Endodermal cell (in vitro differentiated cells): ENCODE results near the gene HPN. TPM values are rescaled to one million over a fixed set of nuclear protein-coding genes. Genes with fewer than 3 reads are reported as not detected.

Experiments used
- DNase-seq: peaks from one replicate; pipeline ENCODE4 v3.0.0-alpha.2; 2017
- H3K27ac ChIP-seq: 2 replicates; pipeline ENCODE4 v1.5.1; 2013; ENCODE audit warnings: mild to moderate bottlenecking, low read depth, low read length, moderate library complexity
- H3K27me3 ChIP-seq: 2 replicates; pipeline ENCODE4 v1.6.1; 2013; ENCODE audit warnings: mild to moderate bottlenecking, low read length, moderate library complexity; ENCODE audit not compliant: insufficient read depth, control insufficient read depth, poor library complexity, severe bottlenecking
- H3K36me3 ChIP-seq: 2 replicates; pipeline ENCODE4 v1.7.0; 2013; ENCODE audit warnings: mild to moderate bottlenecking, low read length, moderate library complexity; ENCODE audit not compliant: control insufficient read depth, insufficient read depth
- H3K4me1 ChIP-seq: one replicate; pipeline ENCODE4 v1.7.0; 2013; ENCODE audit warnings: low read length; ENCODE audit not compliant: control insufficient read depth, insufficient read depth
- H3K4me3 ChIP-seq: 2 replicates; pipeline ENCODE4 v1.5.1; 2013; ENCODE audit warnings: mild to moderate bottlenecking, low read length, moderate library complexity
- H3K9ac ChIP-seq: 2 replicates; pipeline ENCODE4 v1.6.1; 2013; ENCODE audit warnings: mild to moderate bottlenecking, low read length, moderate library complexity; ENCODE audit not compliant: poor library complexity, severe bottlenecking; ENCODE audit errors: extremely low read depth
- H3K9me3 ChIP-seq: 2 replicates; pipeline ENCODE4 v1.6.1; 2013; ENCODE audit warnings: mild to moderate bottlenecking, low read length, moderate library complexity; ENCODE audit not compliant: control insufficient read depth
- H3K27ac Mint-ChIP-seq: 2 replicates; pipeline ENCODE4 v1.8.0; 2020; ENCODE audit warnings: mixed read lengths
- H3K27me3 Mint-ChIP-seq: 2 replicates; pipeline ENCODE4 v1.8.0; 2021; ENCODE audit warnings: mild to moderate bottlenecking, mixed read lengths; ENCODE audit not compliant: insufficient read depth
- H3K36me3 Mint-ChIP-seq: 2 replicates; pipeline ENCODE4 v1.8.0; 2020; ENCODE audit warnings: low read depth, mixed read lengths
- H3K4me1 Mint-ChIP-seq: 2 replicates; pipeline ENCODE4 v1.8.0; 2020; ENCODE audit warnings: mixed read lengths
- H3K4me3 Mint-ChIP-seq: 2 replicates; pipeline ENCODE4 v1.8.0; 2020; ENCODE audit warnings: mild to moderate bottlenecking, moderate library complexity, mixed read lengths
- H3K9me3 Mint-ChIP-seq: 2 replicates; pipeline ENCODE4 v1.8.0; 2020; ENCODE audit warnings: mild to moderate bottlenecking, mixed read lengths
- WGBS, 2 experiments: methylation state at CpG; one replicate each; pipeline versions ENCODE4 v1.1.5 to v1.1.7; 2013; ENCODE audit warnings: missing lambda C conversion rate in 2 of 2, mixed read lengths in 1 of 2; ENCODE audit not compliant: insufficient coverage in 1 of 2, insufficient read length in 1 of 2; 5-methylcytosine and 5-hydroxymethylcytosine counted together
- total RNA-seq, 2 donors: library from RNA; stranded (reverse); fragmentation: NEBNext Ultra II Directional in 1 of 2; extraction: Animal tissue kit (Norgen Biotek cat#: 25700) in 1 of 2; gene quantifications; 2 replicates in 1 of 2; 3 replicates in 1 of 2; pipeline ENCODE4 v1.2.1, GENCODE V29; 2021
- TF ChIP-seq, protein P1 (sequence below): fragments of 200-600 bp; sonication (generic); conservative IDR thresholded peaks from 2 replicates; pipeline ENCODE4 v1.5.0; 2021; ENCODE audit warnings: antibody characterized with exemption, mild to moderate bottlenecking

HPN gene
- total RNA-seq, 2 donors from 2014 or later: 29.0 to 49.6 TPM

DNA sequence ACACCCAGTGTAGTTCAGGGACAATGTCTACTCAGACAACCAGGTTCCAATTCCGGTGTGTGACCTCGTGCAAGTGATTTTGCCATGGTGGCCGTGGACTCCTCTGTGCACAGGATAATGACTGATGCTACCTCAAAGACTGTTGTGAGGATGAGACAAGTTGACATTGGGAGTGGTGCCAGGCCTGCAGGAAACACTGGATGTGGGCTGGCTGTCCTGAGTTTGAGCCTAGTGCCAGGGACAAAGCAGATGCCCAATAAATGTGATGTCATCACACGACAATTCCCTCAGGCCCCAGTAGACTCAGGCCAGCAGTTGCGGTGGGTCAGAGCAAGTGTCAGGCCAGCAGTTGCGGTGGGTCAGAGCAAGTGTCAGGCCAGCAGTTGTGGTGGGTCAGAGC, 17.4 kb upstream of the HPN start:
- H3K9me3 Mint-ChIP-seq: no peaks in the 10 kb centered on the region
- peaks cover 76% of the 10 kb centered on the region for H3K36me3 Mint-ChIP-seq
- DNase-seq: no peak
- no peaks in the 10 kb centered on the region for H3K9me3 ChIP-seq
- WGBS, 2 experiments: 95 to 98% methylated on average over 5 to 6 of the region's 6 CpGs
- no peak overlapping the region for H3K27ac ChIP-seq
- no peaks in the 10 kb centered on the region for H3K27me3 ChIP-seq
- no peak overlapping the region for H3K9ac ChIP-seq
- H3K27me3 Mint-ChIP-seq: no peaks in the 10 kb centered on the region
- no peak overlapping the region for H3K4me3 ChIP-seq
- H3K4me1 Mint-ChIP-seq: no peaks in the 10 kb centered on the region
- no peaks in the 10 kb centered on the region for H3K4me1 ChIP-seq
- peaks cover 77% of the 10 kb centered on the region for H3K36me3 ChIP-seq
- TF ChIP-seq, protein P1, sequence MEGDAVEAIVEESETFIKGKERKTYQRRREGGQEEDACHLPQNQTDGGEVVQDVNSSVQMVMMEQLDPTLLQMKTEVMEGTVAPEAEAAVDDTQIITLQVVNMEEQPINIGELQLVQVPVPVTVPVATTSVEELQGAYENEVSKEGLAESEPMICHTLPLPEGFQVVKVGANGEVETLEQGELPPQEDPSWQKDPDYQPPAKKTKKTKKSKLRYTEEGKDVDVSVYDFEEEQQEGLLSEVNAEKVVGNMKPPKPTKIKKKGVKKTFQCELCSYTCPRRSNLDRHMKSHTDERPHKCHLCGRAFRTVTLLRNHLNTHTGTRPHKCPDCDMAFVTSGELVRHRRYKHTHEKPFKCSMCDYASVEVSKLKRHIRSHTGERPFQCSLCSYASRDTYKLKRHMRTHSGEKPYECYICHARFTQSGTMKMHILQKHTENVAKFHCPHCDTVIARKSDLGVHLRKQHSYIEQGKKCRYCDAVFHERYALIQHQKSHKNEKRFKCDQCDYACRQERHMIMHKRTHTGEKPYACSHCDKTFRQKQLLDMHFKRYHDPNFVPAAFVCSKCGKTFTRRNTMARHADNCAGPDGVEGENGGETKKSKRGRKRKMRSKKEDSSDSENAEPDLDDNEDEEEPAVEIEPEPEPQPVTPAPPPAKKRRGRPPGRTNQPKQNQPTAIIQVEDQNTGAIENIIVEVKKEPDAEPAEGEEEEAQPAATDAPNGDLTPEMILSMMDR: no peak
- peak overlapping the region; percentile 55 for H3K27ac Mint-ChIP-seq
- H3K4me3 Mint-ChIP-seq: no peak overlapping the region

DNA sequence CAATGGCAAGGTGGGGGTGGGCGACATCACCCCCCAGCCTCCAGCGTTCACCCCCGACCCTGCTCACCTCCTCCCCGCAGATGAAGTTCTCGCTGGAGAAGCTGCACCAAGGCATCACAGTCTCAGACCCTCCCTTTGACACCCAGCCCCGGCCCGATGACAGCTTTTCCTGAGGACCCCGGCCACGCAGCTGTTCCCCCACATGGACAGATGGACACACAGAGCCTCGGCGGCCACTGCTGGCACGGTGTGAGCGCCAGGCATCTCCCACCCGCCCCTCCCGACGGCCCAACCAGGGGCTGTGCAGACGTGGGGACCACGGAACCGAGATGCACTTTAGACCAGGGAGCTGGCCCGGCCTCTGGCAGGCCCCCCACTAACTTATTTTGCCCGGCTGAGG, 15.6 kb upstream of the HPN start:
- Histone ChIP-seq H3K4me3 (no peak overlapping the region), H3K4me1 (no peaks in the 10 kb centered on the region), H3K9me3 (no peaks in the 10 kb centered on the region), H3K27ac (no peak overlapping the region), H3K27me3 (peaks cover 10% of the 10 kb centered on the region), H3K9ac (no peak overlapping the region), H3K36me3 (peaks cover 58% of the 10 kb centered on the region)
- TF ChIP-seq, protein P1: no peak
- Mint-ChIP-seq H3K4me3 (no peak overlapping the region), H3K9me3 (no peaks in the 10 kb centered on the region), H3K27me3 (peaks cover 4% of the 10 kb centered on the region), H3K36me3 (peaks cover 63% of the 10 kb centered on the region), H3K27ac (no peak overlapping the region), H3K4me1 (no peaks in the 10 kb centered on the region)
- DNase-seq: no peak
- WGBS, 2 experiments: 95% methylated on average over 4 to 21 of the region's 21 CpGs

DNA sequence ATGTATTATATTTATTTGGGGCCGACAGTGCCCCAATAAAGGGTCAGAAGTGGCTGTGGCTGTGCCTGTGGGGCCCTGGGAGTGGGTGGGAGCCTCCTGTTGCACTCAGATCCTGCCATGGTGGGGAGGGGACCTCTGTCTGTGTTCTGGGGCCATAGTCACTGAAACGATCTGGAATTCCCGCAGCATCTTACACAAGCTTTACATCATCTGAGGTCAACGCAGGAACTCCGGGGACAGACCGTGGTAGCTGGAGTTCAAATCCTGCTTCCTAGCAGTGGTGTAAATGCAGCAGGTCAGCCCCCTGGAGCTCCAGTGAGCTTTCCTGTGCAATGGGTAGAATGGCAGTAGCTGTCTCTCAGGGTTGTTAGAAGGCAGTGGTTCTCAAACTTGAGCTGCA, 15.1 kb upstream of the HPN start:
- WGBS, 2 experiments: 87 to 93% methylated on average over 5 to 6 of the region's 6 CpGs
- H3K27ac Mint-ChIP-seq: no peak overlapping the region
- no peaks in the 10 kb centered on the region for H3K9me3 Mint-ChIP-seq
- Histone ChIP-seq H3K36me3 (peaks cover 54% of the 10 kb centered on the region), H3K4me1 (no peaks in the 10 kb centered on the region), H3K9ac (no peak overlapping the region), H3K27me3 (peaks cover 15% of the 10 kb centered on the region), H3K4me3 (no peak overlapping the region), H3K27ac (no peak overlapping the region), H3K9me3 (no peaks in the 10 kb centered on the region)
- H3K4me1 Mint-ChIP-seq: peaks cover 4% of the 10 kb centered on the region
- peaks cover 8% of the 10 kb centered on the region for H3K27me3 Mint-ChIP-seq
- TF ChIP-seq, protein P1: no peak
- no peak for DNase-seq
- peaks cover 58% of the 10 kb centered on the region for H3K36me3 Mint-ChIP-seq
- H3K4me3 Mint-ChIP-seq: no peak overlapping the region
